Activated naive CD8-positive, alpha-beta T cell treated with anti-CD3 and anti-CD28 coated beads for 36 hours (primary cell): ENCODE measurements around the gene AKAP10. TPM values are rescaled to one million over a fixed set of nuclear protein-coding genes. Genes with fewer than 3 reads are reported as not detected.
A peak's percentile ranks its signal among the peaks of the same experiment; 100 is the strongest.
"Not testable (repeated sequence)": the region's sequence is repeated elsewhere in the genome, so short reads cannot be mapped to it uniquely, and the experiment has no call there.

Source experiments
- DNase-seq: peaks from one replicate; pipeline ENCODE4 v3.0.0; 2021
- H3K27ac Mint-ChIP-seq: one replicate; pipeline ENCODE4 v1.8.0; 2022; ENCODE audit warnings: mild to moderate bottlenecking, moderate library complexity, mixed read lengths
- H3K27me3 Mint-ChIP-seq: one replicate; pipeline ENCODE4 v1.8.0; 2022; ENCODE audit warnings: mild to moderate bottlenecking, mixed read lengths
- H3K36me3 Mint-ChIP-seq: one replicate; pipeline ENCODE4 v1.8.0; 2021; ENCODE audit warnings: mild to moderate bottlenecking, mixed read lengths
- H3K4me1 Mint-ChIP-seq: one replicate; pipeline ENCODE4 v1.8.0; 2021; ENCODE audit warnings: mixed read lengths
- H3K4me3 Mint-ChIP-seq: one replicate; pipeline ENCODE4 v1.8.0; 2022; ENCODE audit warnings: mild to moderate bottlenecking, moderate library complexity, mixed read lengths
- H3K9me3 Mint-ChIP-seq: one replicate; pipeline ENCODE4 v1.8.0; 2022; ENCODE audit warnings: mixed read lengths
- total RNA-seq, 2 experiments: library from RNA; stranded (reverse); gene quantifications; one replicate each; pipeline ENCODE4 v1.2.3, GENCODE V29; 2021

The AKAP10 gene
- total RNA-seq, 2 experiments from 2014 or later = 25.7 to 27.5 TPM

- DNase-seq = no peak
- H3K27ac Mint-ChIP-seq = no peak overlapping the region
- H3K9me3 Mint-ChIP-seq = no peaks in the 10 kb centered on the region
- H3K4me3 Mint-ChIP-seq = no peak overlapping the region
- no peaks in the 10 kb centered on the region for H3K27me3 Mint-ChIP-seq
- peaks cover 29% of the 10 kb centered on the region for H3K36me3 Mint-ChIP-seq
- H3K4me1 Mint-ChIP-seq = no peaks in the 10 kb centered on the region
Observed at GRCh38 chr17:19911033-19911432, 66.6 kb downstream of the AKAP10 start.

DNA sequence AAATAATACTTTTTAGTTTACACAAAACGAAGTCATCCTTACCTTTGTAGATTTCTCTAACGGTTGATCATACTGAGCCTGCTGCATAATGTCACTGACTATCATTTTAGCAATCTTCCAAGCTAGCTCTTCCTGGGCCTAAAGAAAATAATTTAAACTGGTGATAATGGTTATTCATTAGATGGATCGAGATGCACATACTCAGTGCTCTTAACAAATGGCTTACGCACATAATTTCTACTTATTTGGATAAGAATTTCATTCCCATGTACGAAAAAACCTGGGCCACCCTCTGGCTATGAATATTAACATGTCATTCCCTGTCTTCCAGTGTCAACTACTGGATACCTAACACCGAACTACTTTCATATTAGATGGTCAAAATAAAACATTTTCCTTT, 68.5 kb downstream of the AKAP10 start:
- Mint-ChIP-seq H3K9me3 (no peaks in the 10 kb centered on the region), H3K36me3 (peaks cover 29% of the 10 kb centered on the region)

GRCh38 chr17:19905502-19905901, 72.1 kb downstream of the AKAP10 start:
- no peak for DNase-seq
- H3K4me1 Mint-ChIP-seq = peaks cover 4% of the 10 kb centered on the region
- no peaks in the 10 kb centered on the region for H3K9me3 Mint-ChIP-seq
- H3K36me3 Mint-ChIP-seq = peaks cover 36% of the 10 kb centered on the region
- H3K4me3 Mint-ChIP-seq = no peak overlapping the region
- H3K27ac Mint-ChIP-seq = peak overlapping the region; percentile 34
- no peaks in the 10 kb centered on the region for H3K27me3 Mint-ChIP-seq

More for the DNA sequence above, 68.5 kb downstream of the AKAP10 start:
- Mint-ChIP-seq H3K27ac (no peak overlapping the region), H3K27me3 (no peaks in the 10 kb centered on the region), H3K4me3 (no peak overlapping the region), H3K4me1 (peaks cover 2% of the 10 kb centered on the region)
- no peak for DNase-seq

- H3K27ac Mint-ChIP-seq = no peak overlapping the region
- peaks cover 4% of the 10 kb centered on the region for H3K4me1 Mint-ChIP-seq
- H3K27me3 Mint-ChIP-seq = no peaks in the 10 kb centered on the region
- H3K36me3 Mint-ChIP-seq = peaks cover 36% of the 10 kb centered on the region
- no peak for DNase-seq
- H3K4me3 Mint-ChIP-seq = no peak overlapping the region
- no peaks in the 10 kb centered on the region for H3K9me3 Mint-ChIP-seq
Observed at GRCh38 chr17:19904924-19905323, 72.7 kb downstream of the AKAP10 start.

GRCh38 chr17:19904412-19904811, 73.2 kb downstream of the AKAP10 start:
- no peak for DNase-seq
- peaks cover 34% of the 10 kb centered on the region for H3K36me3 Mint-ChIP-seq
- H3K27ac Mint-ChIP-seq = no peak overlapping the region
- no peak overlapping the region for H3K4me3 Mint-ChIP-seq
- H3K4me1 Mint-ChIP-seq = peaks cover 4% of the 10 kb centered on the region
- H3K27me3 Mint-ChIP-seq = no peaks in the 10 kb centered on the region
- no peaks in the 10 kb centered on the region for H3K9me3 Mint-ChIP-seq

DNA sequence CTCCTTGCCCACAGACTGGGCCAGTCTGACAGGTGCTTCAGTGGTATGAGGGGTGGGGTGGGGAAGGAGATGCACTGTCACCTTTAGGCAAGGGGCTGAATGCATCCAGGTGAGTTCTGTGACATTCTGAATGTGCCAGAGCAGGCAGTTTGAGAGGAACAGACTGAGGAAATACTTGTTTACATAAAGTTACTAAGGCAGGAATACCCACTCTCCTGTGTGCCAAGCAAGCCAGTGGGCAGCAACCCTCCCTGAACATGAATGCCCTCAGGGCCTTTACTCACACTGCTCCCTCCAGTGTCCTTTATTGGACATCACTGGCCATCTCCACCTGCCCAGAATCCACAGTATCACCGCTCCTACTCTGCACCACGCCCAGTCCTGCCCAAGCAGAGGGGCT, 76.8 kb downstream of the AKAP10 start:
- no peaks in the 10 kb centered on the region for H3K9me3 Mint-ChIP-seq
- no peak for DNase-seq

GRCh38 chr17:19897903-19898302, 79.7 kb downstream of the AKAP10 start:
- Mint-ChIP-seq H3K4me3 (no peak overlapping the region), H3K9me3 (no peaks in the 10 kb centered on the region), H3K27ac (no peak overlapping the region), H3K4me1 (no peaks in the 10 kb centered on the region), H3K27me3 (no peaks in the 10 kb centered on the region), H3K36me3 (peaks cover 5% of the 10 kb centered on the region)
- no peak for DNase-seq

More for the DNA sequence above, 76.8 kb downstream of the AKAP10 start:
- Mint-ChIP-seq H3K4me1 (peaks cover 2% of the 10 kb centered on the region), H3K27me3 (no peaks in the 10 kb centered on the region), H3K4me3 (no peak overlapping the region), H3K27ac (no peak overlapping the region), H3K36me3 (peaks cover 19% of the 10 kb centered on the region)

DNA sequence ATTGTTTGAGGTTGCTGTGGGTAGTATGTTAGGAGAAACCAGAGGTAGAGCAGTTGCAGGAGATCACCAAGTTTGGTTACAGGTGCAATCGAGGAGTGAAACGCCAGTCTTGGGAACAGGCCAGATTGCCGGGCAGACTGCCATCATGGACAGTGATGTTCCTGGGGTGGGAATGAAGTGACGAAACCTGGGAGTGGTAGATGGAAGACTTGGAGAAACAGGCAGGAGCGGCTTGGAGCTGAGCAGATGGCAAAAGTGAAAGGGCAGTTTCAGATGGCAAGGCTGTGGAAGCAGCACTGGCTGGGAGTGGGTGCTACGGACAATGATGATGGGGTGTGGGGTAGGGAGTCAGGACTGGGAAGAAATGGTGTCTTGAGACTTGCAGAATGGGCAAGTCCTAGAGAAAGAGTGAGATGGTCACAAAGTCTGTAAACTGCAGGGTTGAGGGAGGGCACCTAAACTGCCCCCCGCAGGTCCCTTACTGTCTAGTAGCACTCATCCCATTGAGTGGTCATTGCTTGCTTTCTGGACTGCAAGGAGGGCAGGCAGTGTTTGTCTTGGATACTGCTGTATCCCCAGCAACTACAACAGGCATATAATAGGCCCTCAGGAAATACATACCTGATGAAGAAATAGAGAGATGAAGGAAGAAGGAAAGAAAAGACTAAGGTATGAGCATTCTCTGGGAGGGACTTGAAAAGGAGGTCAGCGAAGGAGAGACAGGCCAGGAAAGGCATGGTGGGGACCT, 80.4 kb downstream of the AKAP10 start:
- H3K27ac Mint-ChIP-seq = no peak overlapping the region
- H3K9me3 Mint-ChIP-seq = no peaks in the 10 kb centered on the region
- H3K36me3 Mint-ChIP-seq = peaks cover 5% of the 10 kb centered on the region
- H3K4me1 Mint-ChIP-seq = no peaks in the 10 kb centered on the region
- no peak overlapping the region for H3K4me3 Mint-ChIP-seq
- no peaks in the 10 kb centered on the region for H3K27me3 Mint-ChIP-seq
- DNase-seq = no peak

DNA sequence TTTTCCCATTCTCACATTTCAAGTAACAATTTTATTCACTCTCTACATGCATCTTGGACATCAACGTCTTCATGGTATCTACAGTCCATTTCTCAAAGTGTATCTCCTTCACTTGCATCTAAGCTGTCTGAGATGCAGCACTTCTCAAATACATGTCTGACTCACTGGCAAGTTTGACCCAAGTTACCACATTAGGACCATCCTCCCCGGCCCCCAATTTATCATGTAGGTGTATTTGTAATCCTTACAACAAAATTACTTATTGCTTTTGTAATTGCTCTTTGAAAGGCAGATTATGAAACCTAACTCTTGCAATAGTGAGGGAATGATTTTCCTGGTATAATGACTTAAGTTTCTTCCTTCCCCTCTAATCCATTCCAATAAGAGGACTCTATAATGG, 80.9 kb downstream of the AKAP10 start:
- DNase-seq = no peak
- no peak overlapping the region for H3K4me3 Mint-ChIP-seq
- peaks cover 5% of the 10 kb centered on the region for H3K36me3 Mint-ChIP-seq
- no peak overlapping the region for H3K27ac Mint-ChIP-seq
- no peaks in the 10 kb centered on the region for H3K9me3 Mint-ChIP-seq
- no peaks in the 10 kb centered on the region for H3K4me1 Mint-ChIP-seq
- no peaks in the 10 kb centered on the region for H3K27me3 Mint-ChIP-seq

- not testable (repeated sequence) for DNase-seq, H3K27ac Mint-ChIP-seq, H3K36me3 Mint-ChIP-seq, H3K4me1 Mint-ChIP-seq, H3K9me3 Mint-ChIP-seq, H3K4me3 Mint-ChIP-seq, H3K27me3 Mint-ChIP-seq
Observed at GRCh38 chr17:19890554-19890953, 87.1 kb downstream of the AKAP10 start.

DNA sequence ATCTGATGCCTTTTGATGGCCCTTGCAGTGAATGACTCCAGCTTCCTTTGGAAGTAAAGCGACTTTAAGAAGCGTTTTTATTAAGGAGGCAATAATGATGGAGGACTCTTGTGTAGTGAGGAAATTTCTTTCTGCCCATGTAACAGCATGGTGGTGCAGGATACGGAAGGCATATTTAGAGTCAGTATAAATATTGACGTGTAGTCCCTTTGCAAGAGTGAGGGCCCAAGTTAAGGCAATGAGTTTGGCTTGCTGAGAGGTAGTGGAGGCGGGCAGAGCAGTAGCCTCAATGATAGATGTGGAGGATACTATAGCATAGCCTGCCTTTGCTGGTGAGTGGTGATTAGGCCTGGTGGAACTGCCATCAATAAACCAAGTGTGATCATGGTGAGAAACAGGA, 87.6 kb downstream of the AKAP10 start:
- not testable (repeated sequence) for H3K9me3 Mint-ChIP-seq, H3K36me3 Mint-ChIP-seq, H3K27me3 Mint-ChIP-seq

DNA sequence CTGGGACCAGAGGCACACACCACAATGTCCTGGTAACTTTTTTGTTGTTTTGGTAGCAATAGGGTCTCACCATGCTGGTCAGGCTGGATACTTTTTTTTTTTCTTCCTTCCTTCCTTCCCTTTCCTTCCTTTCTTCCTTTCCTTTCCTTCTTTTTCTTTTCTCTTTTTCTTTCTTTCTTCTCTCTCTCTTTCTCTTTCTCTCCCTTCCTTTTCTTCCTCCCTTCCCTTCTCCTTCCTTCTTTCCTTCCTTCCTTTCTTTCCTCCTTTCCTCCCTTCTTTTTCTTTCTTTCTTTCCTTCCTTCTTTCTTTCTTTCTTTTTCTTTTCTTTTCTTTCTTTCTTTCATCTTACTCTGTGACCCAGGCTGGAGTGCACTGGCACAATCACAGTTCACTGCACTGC, 91.5 kb downstream of the AKAP10 start:
- Mint-ChIP-seq H3K27me3 (no peaks in the 10 kb centered on the region), H3K4me3 (no peak overlapping the region), H3K4me1 (peaks cover 4% of the 10 kb centered on the region), H3K27ac (no peak overlapping the region), H3K9me3 (no peaks in the 10 kb centered on the region), H3K36me3 (no peaks in the 10 kb centered on the region)
- DNase-seq = no peak

More for the DNA sequence above, 87.6 kb downstream of the AKAP10 start:
- DNase-seq, H3K27ac Mint-ChIP-seq, H3K4me3 Mint-ChIP-seq, H3K4me1 Mint-ChIP-seq: not testable (repeated sequence)

DNA sequence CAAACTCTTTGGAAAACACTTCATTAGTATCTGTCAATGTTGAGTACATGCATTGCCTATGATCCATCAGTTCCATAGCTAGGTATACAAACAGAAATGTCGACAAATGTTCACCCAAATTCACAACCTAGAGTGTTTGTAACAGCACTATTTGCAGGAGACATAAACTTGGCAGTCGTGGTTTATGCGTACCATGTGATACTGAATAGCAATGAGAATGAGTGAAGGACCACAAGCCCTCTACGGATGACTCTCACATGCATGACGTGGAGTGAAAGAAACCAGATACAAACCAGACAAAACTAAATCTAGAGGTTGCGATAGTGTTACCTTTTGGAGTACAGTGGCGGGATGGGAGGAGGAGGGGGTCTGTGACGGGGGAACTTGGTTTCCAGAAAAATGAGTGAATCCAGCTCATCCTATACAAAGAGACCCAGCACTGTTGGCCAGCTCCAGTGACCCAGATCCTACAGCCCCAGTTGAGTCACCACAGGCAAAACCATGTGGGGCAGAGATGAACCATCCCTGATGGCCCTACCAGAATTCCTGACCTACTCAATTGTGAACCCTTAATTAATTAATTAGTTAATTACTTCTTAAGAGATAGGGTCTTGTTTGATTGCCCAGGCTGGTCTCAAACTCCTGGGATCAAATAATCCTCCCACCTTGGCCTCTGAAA, 94.0 kb downstream of the AKAP10 start:
- Mint-ChIP-seq H3K36me3 (no peaks in the 10 kb centered on the region), H3K27ac (no peak overlapping the region), H3K4me3 (no peak overlapping the region), H3K4me1 (peaks cover 13% of the 10 kb centered on the region), H3K9me3 (no peaks in the 10 kb centered on the region), H3K27me3 (no peaks in the 10 kb centered on the region)
- DNase-seq = no peak

- H3K36me3 Mint-ChIP-seq = no peaks in the 10 kb centered on the region
- DNase-seq = no peak
- no peak overlapping the region for H3K4me3 Mint-ChIP-seq
- no peaks in the 10 kb centered on the region for H3K27me3 Mint-ChIP-seq
- no peak overlapping the region for H3K27ac Mint-ChIP-seq
- no peaks in the 10 kb centered on the region for H3K9me3 Mint-ChIP-seq
- H3K4me1 Mint-ChIP-seq = peaks cover 42% of the 10 kb centered on the region
Observed at GRCh38 chr17:19880393-19880792, 97.2 kb downstream of the AKAP10 start.

- peak overlapping the region; percentile 40 for H3K27ac Mint-ChIP-seq
- H3K27me3 Mint-ChIP-seq = no peaks in the 10 kb centered on the region
- H3K36me3 Mint-ChIP-seq = no peaks in the 10 kb centered on the region
- no peak overlapping the region for H3K4me3 Mint-ChIP-seq
- peaks cover 38% of the 10 kb centered on the region for H3K4me1 Mint-ChIP-seq
- no peak for DNase-seq
- H3K9me3 Mint-ChIP-seq = no peaks in the 10 kb centered on the region
Observed at GRCh38 chr17:19877364-19877945, 100.2 kb downstream of the AKAP10 start.
